Duodenal mucosa (tissue), 2 donors: ENCODE measurements around the gene TMEM255B.
"Not testable (repeated sequence)": the region's sequence is repeated elsewhere in the genome, so short reads cannot be mapped to it uniquely, and the experiment has no call there.

Experiments used
- H3K27ac ChIP-seq: one replicate; pipeline ENCODE4 v1.7.0; 2013; ENCODE audit warnings: low read depth, low read length
- H3K27me3 ChIP-seq, 2 donors: one replicate each; pipeline ENCODE4 v1.7.0; 2013; ENCODE audit warnings: low read length in 2 of 2, control low read depth in 1 of 2; ENCODE audit not compliant: insufficient read depth in 2 of 2, control insufficient read depth in 1 of 2
- H3K36me3 ChIP-seq, 2 donors: one replicate each; pipeline ENCODE4 v1.7.0; 2013; ENCODE audit warnings: low read length in 2 of 2, control low read depth in 1 of 2; ENCODE audit not compliant: insufficient read depth in 2 of 2, control insufficient read depth in 1 of 2
- H3K4me1 ChIP-seq, 2 donors: one replicate each; pipeline ENCODE4 v1.7.0; 2013; ENCODE audit warnings: low read length in 2 of 2, control low read depth in 1 of 2; ENCODE audit not compliant: insufficient read depth in 2 of 2, control insufficient read depth in 1 of 2
- H3K4me3 ChIP-seq, 2 donors: one replicate each; pipeline ENCODE4 v1.7.0; 2013; ENCODE audit warnings: low read length in 2 of 2, low read depth in 1 of 2
- H3K9ac ChIP-seq, 2 donors: one replicate each; pipeline ENCODE4 v1.7.0; 2013; ENCODE audit warnings: low read length in 2 of 2, low read depth in 1 of 2
- H3K9me3 ChIP-seq, 2 donors: one replicate each; pipeline ENCODE4 v1.7.0; 2013; ENCODE audit warnings: low read length in 2 of 2, control low read depth in 1 of 2; ENCODE audit not compliant: control insufficient read depth in 1 of 2

The TMEM255B gene

DNA sequence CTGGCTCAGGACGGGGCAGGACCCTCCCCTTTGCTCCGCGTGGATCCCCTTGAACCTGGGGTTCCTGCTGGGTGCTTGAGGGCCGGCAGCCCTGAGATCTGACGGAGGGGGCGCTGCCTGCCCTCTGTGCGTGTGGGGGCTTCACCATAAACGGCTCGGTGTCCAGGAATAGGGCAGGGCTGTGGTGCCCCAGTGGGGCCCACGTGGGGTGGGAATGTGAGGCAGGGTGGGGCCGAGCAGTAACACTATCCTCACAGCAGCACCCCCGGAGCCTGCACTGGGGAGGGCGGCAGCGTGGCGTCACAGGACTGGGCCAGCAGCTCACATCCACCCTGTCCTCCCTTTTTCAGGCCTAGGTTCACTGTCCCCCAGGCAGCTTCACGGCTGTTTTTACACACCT, 66.8 kb downstream of the TMEM255B start:
- no peaks in the 10 kb centered on the region for H3K9me3 ChIP-seq
- H3K36me3 ChIP-seq = peaks cover 32 to 55% of the 10 kb centered on the region in 2 donors
- no peaks in the 10 kb centered on the region for H3K27me3 ChIP-seq
- no peak overlapping the region for H3K27ac ChIP-seq
- H3K4me1 ChIP-seq = peaks cover 0 to 9% of the 10 kb centered on the region in 2 donors
- H3K9ac ChIP-seq = no peak overlapping the region
- no peak overlapping the region for H3K4me3 ChIP-seq

DNA sequence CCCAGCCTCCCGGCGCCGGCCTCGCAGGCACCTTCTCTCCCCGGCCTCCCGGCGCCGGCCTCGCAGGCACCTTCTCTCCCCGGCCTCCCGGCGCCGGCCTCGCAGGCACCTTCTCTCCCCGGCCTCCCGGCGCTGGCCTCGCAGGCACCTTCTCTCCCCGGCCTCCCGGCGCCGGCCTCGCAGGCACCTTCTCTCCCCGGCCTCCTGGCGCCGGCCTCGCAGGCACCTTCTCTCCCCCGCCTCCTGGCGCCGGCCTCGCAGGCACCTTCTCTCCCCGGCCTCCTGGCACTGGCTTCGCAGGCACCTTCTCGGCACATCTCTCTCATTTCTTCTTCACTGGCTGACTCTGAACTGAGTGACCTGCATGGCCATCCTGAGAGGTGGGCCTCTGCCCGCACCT, 67.4 kb downstream of the TMEM255B start:
- H3K9ac ChIP-seq, H3K9me3 ChIP-seq, H3K27me3 ChIP-seq, H3K27ac ChIP-seq, H3K4me3 ChIP-seq, H3K4me1 ChIP-seq: not testable (repeated sequence)
- H3K36me3 ChIP-seq = peaks cover 32 to 53% of the 10 kb centered on the region in 2 donors

DNA sequence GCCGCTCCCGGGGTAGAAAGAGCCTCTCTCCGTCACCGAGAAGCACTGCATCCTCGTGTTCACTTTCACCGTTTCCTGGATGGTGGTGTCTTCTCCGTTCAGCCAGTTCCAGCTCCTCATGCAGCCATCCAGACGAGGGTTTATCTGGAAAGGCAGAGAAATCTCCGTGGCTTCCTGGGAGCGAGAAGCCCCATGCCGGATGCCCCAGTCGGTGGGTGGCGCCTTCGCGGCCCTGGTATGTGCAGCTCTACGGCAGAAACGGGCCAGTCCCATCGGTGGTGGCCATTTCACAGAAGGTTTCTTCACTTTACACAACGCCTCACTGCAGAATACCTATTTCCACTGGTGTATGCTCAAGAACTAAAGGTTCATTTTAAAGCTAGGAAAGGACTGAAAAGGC, 68.0 kb downstream of the TMEM255B start:
- peaks cover 30 to 48% of the 10 kb centered on the region in 2 donors for H3K36me3 ChIP-seq
- H3K9ac ChIP-seq = no peak overlapping the region
- H3K4me3 ChIP-seq = no peak overlapping the region
- H3K4me1 ChIP-seq = peaks cover 0 to under 1% of the 10 kb centered on the region in 2 donors
- no peaks in the 10 kb centered on the region for H3K9me3 ChIP-seq
- no peaks in the 10 kb centered on the region for H3K27me3 ChIP-seq
- no peak overlapping the region for H3K27ac ChIP-seq

DNA sequence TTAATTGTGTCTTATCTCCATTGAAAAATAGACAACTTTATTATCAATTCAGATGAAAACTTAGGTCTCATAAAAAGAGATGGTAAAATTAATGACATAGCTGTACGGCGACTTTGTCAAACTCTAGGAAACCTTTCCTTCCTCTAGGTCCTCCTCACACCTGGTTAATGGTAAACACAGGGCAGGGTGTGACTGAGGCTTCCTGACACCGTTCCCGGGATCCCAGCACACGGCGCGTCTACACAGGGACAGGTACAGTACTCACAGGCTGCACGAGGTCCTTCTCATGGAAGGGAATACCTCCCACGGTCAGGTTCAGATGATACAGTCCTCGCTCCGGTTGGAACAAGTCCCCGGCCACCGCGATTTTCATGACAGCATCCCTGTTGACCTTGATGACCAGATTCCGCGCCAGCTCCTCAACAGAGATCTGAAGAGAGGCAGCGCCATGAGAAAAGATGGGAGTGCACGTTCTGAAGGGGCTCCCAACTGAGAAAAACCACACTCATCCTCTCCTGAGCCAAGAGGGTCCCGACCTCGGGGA, 69.3 kb downstream of the TMEM255B start:
- no peak overlapping the region for H3K27ac ChIP-seq
- no peak overlapping the region for H3K9ac ChIP-seq
- H3K4me1 ChIP-seq = peaks cover 0 to 4% of the 10 kb centered on the region in 2 donors
- no peaks in the 10 kb centered on the region for H3K9me3 ChIP-seq
- peaks cover 22 to 48% of the 10 kb centered on the region in 2 donors for H3K36me3 ChIP-seq
- H3K27me3 ChIP-seq = no peaks in the 10 kb centered on the region
- no peak overlapping the region for H3K4me3 ChIP-seq

DNA sequence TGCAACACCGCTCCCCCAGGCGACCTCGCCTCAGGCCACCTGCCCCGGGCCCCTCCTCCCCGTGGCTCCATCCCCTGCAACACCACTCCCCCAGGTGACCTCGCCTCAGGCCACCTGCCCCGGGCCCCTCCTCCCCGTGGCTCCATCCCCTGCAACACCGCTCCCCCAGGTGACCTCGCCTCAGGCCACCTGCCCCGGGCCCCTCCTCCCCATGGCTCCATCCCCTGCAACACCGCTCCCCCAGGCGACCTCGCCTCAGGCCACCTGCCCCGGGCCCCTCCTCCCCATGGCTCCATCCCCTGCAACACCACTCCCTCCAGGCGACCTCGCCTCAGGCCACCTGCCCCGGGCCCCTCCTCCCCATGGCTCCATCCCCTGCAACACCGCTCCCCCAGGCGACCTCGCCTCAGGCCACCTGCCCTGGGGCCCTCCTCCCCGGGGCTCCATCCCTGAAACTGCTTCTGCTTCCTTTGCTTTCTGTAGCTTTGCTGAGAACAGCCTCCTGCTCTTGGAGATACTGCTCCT, 71.5 kb downstream of the TMEM255B start:
- H3K27me3 ChIP-seq, H3K27ac ChIP-seq, H3K9ac ChIP-seq, H3K9me3 ChIP-seq, H3K4me3 ChIP-seq, H3K4me1 ChIP-seq: not testable (repeated sequence)
- peaks cover 19 to 49% of the 10 kb centered on the region in 2 donors for H3K36me3 ChIP-seq

DNA sequence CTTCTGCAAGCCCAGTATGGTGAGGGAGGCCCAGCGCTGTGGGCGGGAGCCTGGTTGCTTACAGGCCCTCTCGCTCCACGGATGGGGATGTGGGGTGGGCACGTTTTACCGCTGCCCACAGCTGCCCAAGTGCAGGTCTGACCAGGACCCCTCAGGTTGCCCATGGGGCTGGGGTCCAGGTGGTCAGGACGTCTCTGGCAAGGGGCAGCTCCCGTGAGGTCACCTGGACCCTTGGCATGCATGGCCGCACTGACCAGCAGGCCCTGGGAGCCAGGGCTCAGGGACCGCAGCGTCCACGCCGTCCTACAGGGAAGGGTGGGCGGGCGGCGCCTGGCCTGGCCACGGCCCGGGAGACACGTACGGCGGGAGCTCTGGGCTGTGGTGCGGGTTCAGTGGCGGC, 72.0 kb downstream of the TMEM255B start:
- H3K9me3 ChIP-seq = no peaks in the 10 kb centered on the region
- H3K27ac ChIP-seq = no peak overlapping the region
- H3K27me3 ChIP-seq = no peaks in the 10 kb centered on the region
- H3K9ac ChIP-seq = no peak overlapping the region
- H3K4me1 ChIP-seq = peaks cover 0 to 4% of the 10 kb centered on the region in 2 donors
- no peak overlapping the region for H3K4me3 ChIP-seq
- H3K36me3 ChIP-seq = peaks cover 19 to 44% of the 10 kb centered on the region in 2 donors

DNA sequence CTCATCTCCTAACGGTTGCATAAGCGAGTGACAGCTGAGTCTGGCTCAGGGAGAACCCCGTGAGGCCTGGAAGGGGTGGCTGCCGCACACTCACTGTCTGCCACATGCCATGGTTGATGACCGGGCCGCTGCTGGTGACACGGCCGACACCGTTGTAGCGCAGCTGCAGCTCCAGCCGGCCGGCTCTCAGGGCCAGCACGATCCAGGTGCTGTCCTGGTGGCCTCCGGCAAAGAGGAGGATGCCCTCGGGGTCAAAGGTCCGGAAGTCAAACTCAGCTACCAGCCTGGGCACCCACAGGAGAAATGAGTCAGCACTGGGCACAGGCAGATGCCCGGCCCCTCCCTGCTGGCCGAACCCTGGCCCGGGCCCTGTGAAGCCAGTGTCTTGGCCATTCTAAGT, 73.2 kb downstream of the TMEM255B start:
- no peaks in the 10 kb centered on the region for H3K9me3 ChIP-seq
- H3K4me1 ChIP-seq = peaks cover 5 to 9% of the 10 kb centered on the region in 2 donors
- no peak overlapping the region for H3K27ac ChIP-seq
- no peak overlapping the region for H3K4me3 ChIP-seq
- no peak overlapping the region for H3K9ac ChIP-seq
- peaks cover 15 to 38% of the 10 kb centered on the region in 2 donors for H3K36me3 ChIP-seq
- no peaks in the 10 kb centered on the region for H3K27me3 ChIP-seq

DNA sequence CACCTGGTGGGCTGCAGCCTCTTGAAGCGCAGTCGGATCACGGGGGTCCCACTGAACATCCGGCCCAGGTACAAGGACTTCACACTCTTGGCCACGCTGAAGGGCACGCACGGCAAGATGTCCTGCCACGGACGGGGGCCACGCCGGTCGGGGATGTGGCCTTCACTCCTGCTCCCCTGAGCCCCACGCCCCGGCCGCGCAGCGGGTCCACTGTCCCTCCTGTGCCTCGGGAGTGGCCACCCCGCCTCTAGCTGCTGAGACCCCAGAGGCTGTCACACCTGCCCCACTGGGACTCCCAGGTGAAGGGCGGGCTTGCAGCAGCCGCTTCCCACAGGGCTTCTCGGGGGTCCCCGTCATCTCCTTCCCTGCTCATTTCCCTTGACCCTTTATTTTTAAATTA, 73.6 kb downstream of the TMEM255B start:
- peaks cover 9 to 14% of the 10 kb centered on the region in 2 donors for H3K4me1 ChIP-seq
- no peak overlapping the region for H3K9ac ChIP-seq
- peaks cover 11 to 34% of the 10 kb centered on the region in 2 donors for H3K36me3 ChIP-seq
- H3K4me3 ChIP-seq = no peak overlapping the region
- no peaks in the 10 kb centered on the region for H3K27me3 ChIP-seq
- no peaks in the 10 kb centered on the region for H3K9me3 ChIP-seq
- no peak overlapping the region for H3K27ac ChIP-seq

DNA sequence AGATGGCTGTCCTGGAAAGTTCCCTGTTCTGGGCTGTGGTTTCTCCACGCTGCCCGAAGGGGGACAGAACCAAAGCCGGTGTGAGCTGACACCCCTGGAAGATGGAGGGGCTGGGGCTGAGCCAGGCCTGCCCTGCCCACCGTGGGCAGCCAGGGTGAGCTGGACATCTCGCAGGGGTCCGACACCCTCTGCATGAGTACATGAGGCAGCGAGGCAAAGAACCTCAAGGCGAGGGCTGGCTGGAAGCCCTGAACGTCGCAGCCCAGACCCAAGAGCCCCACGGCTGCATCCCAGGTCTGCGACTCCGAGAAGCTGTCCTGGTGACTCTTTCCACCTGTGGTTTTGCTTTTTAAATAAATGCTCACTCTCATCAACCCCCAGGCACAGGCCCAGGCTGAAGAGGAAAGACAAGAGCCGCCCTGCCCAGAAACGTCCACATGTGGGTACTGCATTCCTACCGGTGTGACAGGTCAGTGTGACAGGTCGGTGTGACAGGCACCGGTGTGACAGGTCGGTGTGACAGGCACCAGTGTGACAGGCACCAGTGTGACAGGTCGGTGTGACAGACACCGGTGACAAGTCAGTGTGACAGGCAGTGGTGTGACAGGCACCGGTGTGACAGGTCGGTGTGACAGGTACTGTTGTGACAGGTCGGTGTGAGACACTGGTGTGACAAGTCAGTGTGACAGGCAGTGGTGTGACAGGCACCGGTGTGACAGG, 74.2 kb downstream of the TMEM255B start:
- peaks cover 13 to 20% of the 10 kb centered on the region in 2 donors for H3K4me1 ChIP-seq
- no peak overlapping the region for H3K4me3 ChIP-seq
- H3K9ac ChIP-seq = no peak overlapping the region
- H3K27me3 ChIP-seq = no peaks in the 10 kb centered on the region
- peaks cover 8 to 32% of the 10 kb centered on the region in 2 donors for H3K36me3 ChIP-seq
- H3K9me3 ChIP-seq = no peaks in the 10 kb centered on the region
- H3K27ac ChIP-seq = no peak overlapping the region

DNA sequence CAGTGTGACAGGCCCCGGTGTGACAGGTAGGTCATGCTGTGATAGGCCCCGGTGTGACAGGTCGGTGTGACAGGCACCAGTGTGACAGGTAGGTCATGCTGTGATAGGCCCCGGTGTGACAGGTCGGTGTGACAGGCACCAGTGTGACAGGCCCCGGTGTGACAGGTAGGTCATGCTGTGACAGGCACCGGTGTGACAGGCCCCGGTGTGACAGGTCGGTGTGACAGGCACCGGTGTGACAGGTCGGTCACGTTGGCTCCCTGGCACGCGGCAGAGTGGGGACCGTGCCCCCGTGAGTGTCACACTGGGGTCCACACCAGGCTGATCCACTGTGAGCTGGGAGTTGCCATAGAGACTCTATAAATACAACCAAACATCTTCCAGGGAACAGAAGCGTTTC, 75.0 kb downstream of the TMEM255B start:
- H3K4me3 ChIP-seq, H3K9ac ChIP-seq, H3K27ac ChIP-seq, H3K9me3 ChIP-seq, H3K27me3 ChIP-seq: not testable (repeated sequence)
- Histone ChIP-seq H3K36me3 (peaks cover 5 to 32% of the 10 kb centered on the region in 2 donors), H3K4me1 (peaks cover 18 to 27% of the 10 kb centered on the region in 2 donors)
